ENCODE measurements around the gene IFITM1. TPM values are rescaled to one million over a fixed set of nuclear protein-coding genes. Genes with fewer than 3 reads are reported as not detected.
"Not testable (repeated sequence)": the region's sequence is repeated elsewhere in the genome, so short reads cannot be mapped to it uniquely, and the experiment has no call there.

Gene IFITM1
- polyA plus RNA-seq, 3 donors: 84.7 to 356 (median 325) TPM

DNA sequence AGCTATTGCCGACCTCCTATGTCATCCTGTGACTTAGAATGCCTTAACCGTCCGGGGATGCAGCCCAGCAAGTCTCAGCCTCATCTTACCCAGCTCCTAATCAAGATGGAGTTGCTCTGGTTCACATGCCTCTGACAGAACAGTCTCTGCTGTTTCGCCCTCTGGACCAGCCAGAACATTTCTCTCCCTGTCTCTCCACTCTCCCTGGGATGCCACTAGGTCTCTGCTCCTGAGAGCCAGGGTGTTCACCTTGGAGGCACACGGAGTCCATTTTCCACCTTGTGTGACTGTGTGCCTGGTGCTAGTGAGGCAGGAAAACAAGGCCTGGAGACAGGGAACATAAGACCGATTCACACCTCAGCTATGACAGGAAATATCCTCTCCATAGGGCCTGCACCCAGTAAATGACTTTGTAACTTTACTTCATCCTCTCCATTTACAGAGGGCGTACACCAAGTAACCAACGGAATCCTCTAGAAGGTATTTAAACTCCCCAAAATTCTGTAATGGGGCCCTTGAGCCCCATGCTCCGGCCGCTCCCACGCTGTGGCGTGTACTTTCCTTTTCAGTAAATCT, 38.7 kb downstream of the IFITM1 start:
- no peak overlapping the region for H3K27ac ChIP-seq (ENCODE audit: low read depth, low read length)
- WGBS, 3 donors: 84 to 94% (median 87%) methylated on average over 12 of the region's 12 CpGs

DNA sequence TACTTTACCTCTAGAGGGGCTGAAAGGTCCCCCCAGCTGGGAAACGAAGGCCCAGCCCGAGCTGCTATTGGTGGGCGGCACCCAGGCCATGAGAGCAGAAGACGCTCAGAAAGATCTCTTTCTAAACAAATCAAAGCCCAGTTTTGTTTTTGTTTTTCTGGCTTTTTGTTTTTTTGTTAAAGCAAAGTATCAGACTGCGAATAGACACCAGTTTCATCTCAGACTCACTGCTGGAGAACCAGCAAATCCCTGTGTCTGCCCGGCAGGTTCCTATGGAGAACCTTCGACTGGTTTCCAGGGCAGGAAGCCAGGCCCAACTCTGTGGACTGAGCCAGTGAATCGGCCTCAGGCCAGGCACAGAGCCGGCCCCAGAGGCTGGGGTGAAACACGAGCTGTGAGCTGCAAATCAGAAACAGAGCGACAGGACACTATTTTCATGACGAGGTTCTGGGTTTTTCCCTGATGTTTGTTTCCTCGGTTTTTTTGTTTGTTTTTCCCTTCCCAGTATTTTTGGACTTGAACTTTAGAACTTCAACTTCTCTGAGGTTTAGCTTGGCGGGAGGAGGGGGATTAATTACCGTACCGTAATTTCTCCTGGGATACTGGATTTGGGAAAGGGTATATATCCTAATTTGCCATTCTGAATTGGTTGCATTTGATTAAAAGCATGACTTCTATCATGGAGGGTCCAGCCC, 39.5 kb downstream of the IFITM1 start:
- 20 to 40% (median 31%) methylated on average over 16 of the region's 16 CpGs for whole genome bisulfite sequencing, 3 donors
- peak overlapping the region; percentile 73 for H3K27ac ChIP-seq (ENCODE audit: low read depth, low read length)

DNA sequence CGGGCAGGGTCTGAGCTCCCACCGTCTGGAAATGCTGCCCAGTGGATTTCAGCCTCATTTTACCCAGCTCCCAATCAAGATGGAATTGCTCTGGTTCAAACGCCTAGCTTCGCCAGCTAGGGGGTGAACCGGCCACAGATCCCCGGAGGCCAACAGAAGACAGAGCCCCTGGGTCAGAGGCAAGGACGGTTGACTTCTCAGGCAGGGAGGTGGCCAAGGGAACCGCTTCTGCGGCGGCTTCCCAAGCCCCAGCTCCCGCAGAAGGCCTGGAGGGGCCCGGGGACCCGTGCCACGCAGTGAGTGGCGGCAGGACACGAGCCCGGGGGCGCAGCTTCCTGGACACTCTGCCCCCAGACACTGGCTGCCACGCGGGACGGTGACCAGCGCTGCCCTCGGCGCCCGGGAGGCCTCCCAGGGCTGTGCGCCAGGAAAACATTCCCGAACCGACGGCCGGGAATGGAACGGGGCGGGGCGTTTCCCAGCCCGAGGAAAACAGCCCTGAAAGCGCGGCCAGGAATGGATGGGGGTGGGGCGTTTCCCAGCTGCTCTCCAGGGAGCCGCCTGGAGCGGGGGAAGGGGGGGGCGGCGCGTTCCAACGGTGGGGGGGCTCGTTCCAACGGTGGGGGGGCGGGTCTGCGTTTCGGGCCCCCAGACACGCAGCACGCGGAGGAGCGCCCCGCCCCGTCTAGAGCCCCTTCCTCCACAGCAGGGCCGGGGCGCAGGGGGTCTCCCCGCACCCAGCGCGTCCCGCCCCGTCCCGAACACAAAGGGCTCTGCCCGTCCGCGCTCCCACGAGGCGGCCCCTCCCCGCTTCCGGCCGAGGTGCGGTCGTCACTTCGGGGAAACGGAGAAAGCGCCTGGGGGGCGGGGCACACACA, 42.0 kb downstream of the IFITM1 start:
- WGBS, 3 donors: 2 to 8% (median 2%) methylated on average over 47 to 75 of the region's 76 CpGs

GRCh38 chr11:356610-357009, 42.8 kb downstream of the IFITM1 start:
- WGBS, 3 donors: 76 to 87% (median 77%) methylated on average over 6 of the region's 6 CpGs
- no peak overlapping the region for H3K27ac ChIP-seq (ENCODE audit: low read depth, low read length)

More for the DNA sequence above, 42.0 kb downstream of the IFITM1 start:
- peak overlapping the region; percentile 98 for H3K27ac ChIP-seq (ENCODE audit: low read depth, low read length)

GRCh38 chr11:357582-357981, 43.7 kb downstream of the IFITM1 start:
- no peak overlapping the region for H3K27ac ChIP-seq (ENCODE audit: low read depth, low read length)
- WGBS, 3 donors: 87 to 96% (median 93%) methylated on average over 4 of the region's 4 CpGs

DNA sequence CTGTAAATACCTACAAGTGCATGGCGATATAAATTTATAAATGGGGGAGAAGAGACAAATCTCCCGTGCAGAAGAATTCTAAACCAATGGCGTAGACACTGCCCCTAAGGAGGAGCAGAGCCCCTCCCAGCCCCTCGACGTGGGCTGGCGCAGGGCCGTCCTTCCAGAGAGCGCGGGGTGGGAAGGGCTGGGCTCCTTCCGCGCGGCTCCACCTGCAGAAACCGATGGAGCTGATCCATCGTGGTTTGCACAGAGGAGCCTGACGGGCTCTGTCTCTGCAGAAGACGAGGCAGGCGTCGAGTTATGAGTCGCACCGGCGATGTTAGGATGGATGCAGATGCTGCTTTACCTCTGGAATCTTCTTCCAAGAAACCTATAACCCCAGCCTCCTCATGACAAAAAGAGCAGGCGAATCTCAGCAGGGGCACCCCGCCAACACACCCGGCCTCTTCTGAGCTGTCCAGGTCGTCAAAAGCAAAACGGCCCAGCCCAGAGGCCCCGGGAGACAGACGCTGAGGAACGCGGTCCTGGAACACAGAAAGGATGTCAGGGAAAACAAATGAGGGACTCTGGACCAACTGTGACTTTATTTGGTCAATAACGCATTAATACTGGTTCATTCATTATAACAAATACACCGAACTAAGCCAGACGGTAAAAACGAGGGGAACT, 44.4 kb downstream of the IFITM1 start:
- WGBS, 3 donors: 34 to 61% (median 41%) methylated on average over 34 of the region's 34 CpGs
- H3K27ac ChIP-seq (ENCODE audit: low read depth, low read length): no peak overlapping the region

- no peak overlapping the region for H3K27ac ChIP-seq (ENCODE audit: low read depth, low read length)
Observed at GRCh38 chr11:359181-359714, 45.4 kb downstream of the IFITM1 start.

DNA sequence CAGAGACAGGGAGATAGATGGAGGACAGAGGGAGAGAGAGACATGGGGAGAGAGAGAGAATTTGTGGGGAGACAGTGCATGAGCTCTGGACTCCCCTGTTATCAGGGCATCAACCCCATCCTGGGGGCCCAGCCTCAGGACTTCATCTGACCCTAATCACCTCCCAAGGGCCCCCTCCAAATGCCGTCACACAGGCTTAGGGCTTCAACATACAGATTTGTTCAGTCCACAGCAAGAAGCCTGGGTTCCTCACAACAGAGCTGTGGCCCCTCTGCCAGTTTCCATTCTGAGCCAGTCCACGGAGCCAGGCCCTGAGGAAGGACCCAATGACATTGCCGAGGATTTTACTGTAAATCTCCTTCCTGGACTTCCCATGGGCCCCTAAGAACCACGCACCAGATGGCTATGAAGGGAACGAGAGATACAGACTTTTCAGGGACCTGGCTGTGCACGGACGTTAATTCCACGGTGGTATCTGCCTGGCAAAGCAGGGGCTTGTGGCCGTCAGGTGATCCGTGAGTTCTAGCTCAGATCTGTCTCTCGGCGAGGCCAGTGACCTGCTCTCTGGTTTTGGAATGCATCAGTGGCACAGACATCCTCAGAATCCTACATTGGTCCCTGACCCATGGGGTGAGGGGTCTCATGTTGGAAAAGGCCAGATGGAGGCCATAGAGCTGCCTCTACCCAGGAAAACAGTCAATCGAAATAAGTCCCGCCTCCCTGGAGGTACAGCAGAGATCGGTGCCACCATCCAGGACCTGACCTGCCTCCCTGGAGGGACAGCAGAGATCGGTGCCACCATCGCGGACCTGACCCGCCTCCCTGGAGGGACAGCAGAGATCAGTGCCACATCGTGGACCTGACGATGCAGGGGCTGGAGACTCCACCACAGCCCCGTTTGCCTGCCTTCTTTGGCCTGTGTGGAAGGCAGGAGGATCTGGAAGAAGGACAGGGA, 46.8 kb downstream of the IFITM1 start:
- 80 to 90% (median 82%) methylated on average over 22 of the region's 22 CpGs for WGBS, 3 donors
- H3K27ac ChIP-seq (ENCODE audit: low read depth, low read length): no peak overlapping the region

More at GRCh38 chr11:359181-359714, 45.4 kb downstream of the IFITM1 start:
- 67 to 82% (median 79%) methylated on average over 5 of the region's 5 CpGs for WGBS, 3 donors

GRCh38 chr11:362642-363442, 49.0 kb downstream of the IFITM1 start:
- no peak overlapping the region for H3K27ac ChIP-seq (ENCODE audit: low read depth, low read length)
- 80 to 86% (median 84%) methylated on average over 24 to 36 of the region's 36 CpGs for WGBS, 3 donors

GRCh38 chr11:363443-363805, 49.6 kb downstream of the IFITM1 start:
- 75 to 81% (median 81%) methylated on average over 17 to 22 of the region's 22 CpGs for WGBS, 3 donors
- H3K27ac ChIP-seq (ENCODE audit: low read depth, low read length): not testable (repeated sequence)

DNA sequence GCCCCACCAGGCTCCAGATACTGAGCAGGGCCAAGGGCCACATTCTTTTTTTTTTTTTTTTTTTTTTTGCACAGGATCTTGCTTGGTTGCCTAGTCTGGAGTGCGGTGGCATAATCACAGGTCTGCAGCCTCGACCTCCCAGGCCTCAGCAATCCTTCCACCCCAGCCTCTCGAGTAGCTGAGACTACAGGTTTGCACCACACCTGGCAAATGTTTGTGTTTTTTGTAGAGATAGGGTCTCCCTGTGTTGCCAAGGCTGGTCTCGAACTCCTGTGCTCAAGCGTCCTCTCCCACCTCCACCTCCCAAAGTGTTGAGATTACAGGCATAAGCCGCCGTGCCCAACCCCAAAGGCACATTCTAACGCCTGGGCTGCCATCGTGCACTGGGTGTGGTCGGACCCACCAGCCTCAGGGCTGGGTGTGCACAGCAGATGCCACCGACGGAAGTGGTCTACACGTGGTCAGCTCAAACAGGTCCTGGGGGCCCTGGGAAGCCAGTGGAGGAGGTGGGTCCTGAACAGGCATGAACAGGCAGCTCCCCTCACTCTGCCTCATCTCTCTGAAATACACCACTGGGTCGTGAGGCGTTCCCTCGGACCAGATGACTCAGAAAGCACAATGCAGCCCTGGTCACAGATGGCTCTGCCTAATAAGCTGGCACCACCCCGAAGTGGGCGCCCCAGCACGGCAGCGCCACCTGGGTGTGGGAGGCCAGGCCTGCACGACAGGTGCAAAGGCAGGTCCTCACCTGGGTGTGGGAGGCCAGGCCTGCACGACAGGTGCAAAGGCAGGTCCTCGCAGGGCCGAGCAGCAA, 50.3 kb downstream of the IFITM1 start:
- no peak overlapping the region for H3K27ac ChIP-seq (ENCODE audit: low read depth, low read length)
- 61 to 72% (median 64%) methylated on average over 24 of the region's 24 CpGs for WGBS, 3 donors

Other genes starting within 250 kb of the IFITM1 start
- gene SCGB1C1, start 121.0 kb upstream of the IFITM1 start, polyA plus RNA-seq: under 1 TPM in 1 of 3 donors, not detected in 2; 0.40 TPM
- 10 to 100 TPM; 28.1 to 49.1 (median 29.9) TPM for gene BET1L, start 106.6 kb upstream of the IFITM1 start, polyA plus RNA-seq
- gene RIC8A, start 106.3 kb upstream of the IFITM1 start, polyA plus RNA-seq: 10 to 100 TPM; 37.9 to 55.3 (median 48.1) TPM
- gene SIRT3, start 77.7 kb upstream of the IFITM1 start, polyA plus RNA-seq: 10 to 100 TPM; 15.8 to 18.8 (median 17.7) TPM
- gene PSMD13, start 77.1 kb upstream of the IFITM1 start, polyA plus RNA-seq: 100 to 1,000 TPM in 1 of 3 donors, 10 to 100 TPM in 2; 65.7 to 121 (median 98.5) TPM
- gene NLRP6, start 35.6 kb upstream of the IFITM1 start, polyA plus RNA-seq: under 1 TPM; 0.22 to 0.54 (median 0.43) TPM
- gene PGGHG, start 24.9 kb upstream of the IFITM1 start, polyA plus RNA-seq: 100 to 1,000 TPM in 1 of 3 donors, 10 to 100 TPM in 2; 28.8 to 335 (median 51.2) TPM
- gene IFITM5, start 14.5 kb upstream of the IFITM1 start, polyA plus RNA-seq: under 1 TPM in 1 of 3 donors, not detected in 2; 0.35 TPM
- gene IFITM2, start 6.2 kb upstream of the IFITM1 start, polyA plus RNA-seq: 1,000 to 10,000 TPM in 2 of 3 donors, 100 to 1,000 TPM in 1; 208 to 1,862 (median 1,191) TPM
- 1,000 to 10,000 TPM in 2 of 3 donors, 100 to 1,000 TPM in 1; 569 to 2,459 (median 1,570) TPM for gene IFITM3, start 6.8 kb downstream of the IFITM1 start, polyA plus RNA-seq
- gene B4GALNT4, start 55.5 kb downstream of the IFITM1 start, polyA plus RNA-seq: 1 to 10 TPM in 2 of 3 donors, under 1 TPM in 1; 0.99 to 3.8 (median 1.6) TPM
- 10 to 100 TPM in 1 of 3 donors, 1 to 10 TPM in 2; 1.0 to 15.4 (median 3.4) TPM for gene PKP3, start 80.2 kb downstream of the IFITM1 start, polyA plus RNA-seq
- gene SIGIRR, start 101.0 kb downstream of the IFITM1 start, polyA plus RNA-seq: 10 to 100 TPM; 39.4 to 99.3 (median 49.2) TPM
- 10 to 100 TPM in 1 of 3 donors, 1 to 10 TPM in 1, under 1 TPM in 1; 0.45 to 14.3 (median 2.7) TPM for gene ANO9, start 128.0 kb downstream of the IFITM1 start, polyA plus RNA-seq
- gene PTDSS2, start 136.2 kb downstream of the IFITM1 start, polyA plus RNA-seq: 10 to 100 TPM; 18.1 to 23.4 (median 22.0) TPM
- gene RNH1, start 193.2 kb downstream of the IFITM1 start, polyA plus RNA-seq: 100 to 1,000 TPM in 2 of 3 donors, 10 to 100 TPM in 1; 93.4 to 217 (median 208) TPM
- 10 to 100 TPM; 34.1 to 76.3 (median 58.1) TPM for gene HRAS, start 221.5 kb downstream of the IFITM1 start, polyA plus RNA-seq
- 1 to 10 TPM in 2 of 3 donors, under 1 TPM in 1; 0.86 to 1.5 (median 1.4) TPM for gene LRRC56, start 223.5 kb downstream of the IFITM1 start, polyA plus RNA-seq
- gene LMNTD2, start 246.7 kb downstream of the IFITM1 start, polyA plus RNA-seq: 1 to 10 TPM; 1.2 to 5.2 (median 1.9) TPM
- gene RASSF7, start 246.9 kb downstream of the IFITM1 start, polyA plus RNA-seq: 10 to 100 TPM in 2 of 3 donors, 1 to 10 TPM in 1; 6.1 to 43.9 (median 11.4) TPM